SK-N-MC (cell line): ENCODE data around the gene KCNK1.

ENCODE experiments used
- EZH2 ChIP-seq: fragments of 200-600 bp; sonication (generic); IDR thresholded peaks from one replicate; pipeline ENCODE4 v1.6.1; 2017; ENCODE audit warnings: antibody characterized with exemption
- FOXP2 ChIP-seq: optimal IDR thresholded peaks from 2 replicates; pipeline ENCODE3; 2011; ENCODE audit warnings: mild to moderate bottlenecking, moderate library complexity; ENCODE audit not compliant: insufficient read depth; ENCODE audit errors: extremely low read length, control extremely low read depth
- POLR2AphosphoS5 ChIP-seq: IDR thresholded peaks from 2 replicates; pipeline ENCODE4 v1.6.1; 2012; ENCODE audit warnings: mild to moderate bottlenecking, low read depth, low read length, borderline replicate concordance

DNA sequence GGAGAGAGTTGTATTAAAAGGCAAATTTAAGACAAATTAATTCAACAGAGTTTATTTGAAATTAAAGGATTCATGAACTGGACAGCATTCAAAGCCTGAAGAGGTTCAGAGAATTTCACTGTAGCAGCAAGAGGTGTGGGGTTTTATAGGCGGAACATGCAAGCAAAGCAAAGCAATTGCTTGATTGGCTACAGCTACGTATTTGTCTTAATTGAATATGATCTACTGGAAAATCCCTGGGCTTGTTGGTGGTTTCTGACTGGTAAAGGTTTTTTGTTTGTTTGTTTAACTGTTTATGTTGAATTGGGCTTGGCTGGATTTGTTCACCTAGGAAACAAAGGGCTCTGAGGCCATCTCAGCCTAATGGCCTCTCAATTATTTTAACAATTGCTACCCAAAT is 61.5 kb downstream of the KCNK1 start:
- TF ChIP-seq FOXP2 (no peak), EZH2 (no peak), POLR2AphosphoS5 (no peak)
